ENCODE results near the gene NEK6.

NEK6 gene

DNA sequence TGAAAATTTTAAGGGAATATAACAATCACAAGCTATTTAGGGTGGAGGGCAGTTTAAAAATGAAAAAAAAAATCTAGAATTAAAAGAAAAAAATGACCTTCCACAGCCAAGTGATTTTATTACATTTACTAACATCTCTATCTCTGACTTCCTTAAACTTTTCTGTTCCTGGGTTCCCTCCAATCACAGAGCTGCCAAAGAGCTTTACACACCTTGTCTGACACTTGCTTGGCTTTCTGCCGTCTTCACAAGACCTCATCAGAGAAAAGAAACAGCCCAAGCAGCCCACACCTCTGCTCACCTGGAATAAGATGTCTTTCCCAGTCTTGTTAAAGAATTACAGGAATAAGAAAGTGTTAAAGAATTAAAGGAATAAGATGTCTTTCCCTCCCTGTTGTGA is 118.6 kb downstream of the NEK6 start:
- Mint-ChIP-seq H3K4me3 (no peak overlapping the region), H3K9me3 (no peaks in the 10 kb centered on the region), H3K4me1 (peaks cover 7 to 26% of the 10 kb centered on the region in 2 donors), H3K27me3 (no peaks in the 10 kb centered on the region), H3K27ac (no peak overlapping the region), H3K36me3 (peaks cover 35 to 58% of the 10 kb centered on the region in 2 donors)
- ATAC-seq (replicated peaks) (no peak), DNase-seq (no peak)

DNA sequence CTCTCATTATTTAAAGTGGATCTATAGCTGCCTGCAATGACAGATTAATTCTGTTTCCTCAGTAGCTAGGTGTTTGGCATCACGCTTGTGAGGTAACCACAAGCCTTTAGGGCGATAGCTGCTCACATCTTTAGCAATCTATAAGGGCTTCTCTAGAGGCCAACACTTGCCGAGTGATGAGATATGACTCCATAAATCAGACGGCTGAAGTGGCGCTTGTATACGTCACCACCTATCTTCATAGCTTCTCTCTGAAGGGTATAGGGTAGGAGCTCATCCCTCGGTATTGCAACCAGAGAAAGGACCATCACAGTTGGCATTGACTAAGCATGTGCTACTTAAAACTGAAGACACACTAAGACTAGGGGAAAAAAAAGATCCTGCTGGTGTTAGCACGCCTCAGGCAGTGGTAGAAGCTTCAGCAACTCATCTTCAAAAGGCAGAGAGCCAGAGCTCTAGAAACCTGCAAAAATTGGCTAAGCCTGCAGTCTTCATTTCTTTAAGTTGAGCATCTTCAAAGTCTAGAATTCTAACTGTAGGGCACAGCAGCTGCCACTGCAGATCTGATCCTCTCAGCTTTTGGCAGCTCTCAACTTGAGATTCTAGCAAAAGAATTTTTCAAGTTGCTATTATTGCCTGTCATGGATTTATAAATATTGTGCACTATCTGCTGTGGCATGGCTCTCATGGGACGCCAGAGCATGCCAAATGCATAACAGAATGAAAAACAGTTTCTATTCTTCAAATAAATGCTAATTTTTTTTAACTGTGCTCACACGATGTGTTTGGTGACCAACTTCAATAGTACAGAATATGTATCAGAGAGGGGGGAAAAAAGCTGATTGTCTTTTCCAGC is 120.0 kb downstream of the NEK6 start:
- no peak overlapping the region for H3K27ac Mint-ChIP-seq
- H3K4me1 Mint-ChIP-seq = peaks cover 3 to 13% of the 10 kb centered on the region in 2 donors
- H3K9me3 Mint-ChIP-seq = no peaks in the 10 kb centered on the region
- H3K27me3 Mint-ChIP-seq = no peaks in the 10 kb centered on the region
- no peak for DNase-seq
- no peak overlapping the region for H3K4me3 Mint-ChIP-seq
- H3K36me3 Mint-ChIP-seq = peaks cover 31 to 52% of the 10 kb centered on the region in 2 donors
- no peak for ATAC-seq (replicated peaks)

DNA sequence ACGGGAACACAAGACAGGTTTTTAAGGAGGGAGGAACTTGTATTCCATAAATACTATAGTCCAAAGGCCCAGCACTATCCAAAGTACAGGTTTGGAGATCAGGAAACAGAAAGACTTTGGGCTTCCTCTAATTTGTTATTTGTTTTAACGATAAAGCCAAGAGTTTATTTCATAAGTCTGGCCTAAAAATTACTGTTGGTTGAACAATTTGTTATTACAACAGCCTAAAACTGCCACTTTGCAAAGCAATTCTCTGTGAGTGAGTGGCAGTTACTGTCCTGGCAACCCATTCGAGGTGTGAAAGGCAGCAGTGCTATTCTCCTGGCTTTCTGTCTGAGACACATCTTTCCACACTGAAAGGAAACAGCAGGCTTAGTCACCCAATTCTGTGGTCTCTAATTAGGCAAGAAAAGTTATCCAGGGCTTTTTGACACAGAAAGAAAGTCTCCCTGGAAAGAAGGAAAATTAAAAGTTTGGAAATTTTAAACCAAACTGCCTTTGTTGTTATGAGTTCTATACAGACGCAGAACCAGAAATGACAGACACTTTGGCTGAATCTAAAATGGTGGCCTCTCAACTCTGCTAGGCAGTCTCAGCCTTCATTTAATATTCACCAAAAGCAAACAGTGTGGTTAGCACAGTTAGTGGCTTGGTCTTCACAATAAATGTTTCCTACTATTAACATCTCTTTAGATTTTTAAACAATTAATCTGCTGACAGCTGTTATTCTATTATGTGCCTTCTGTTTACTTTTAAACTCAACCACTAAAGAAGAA is 123.6 kb downstream of the NEK6 start:
- no peak overlapping the region for H3K27ac Mint-ChIP-seq
- ATAC-seq (replicated peaks) (no peak), DNase-seq (no peak)
- no peaks in the 10 kb centered on the region for H3K9me3 Mint-ChIP-seq
- peaks cover 27 to 45% of the 10 kb centered on the region in 2 donors for H3K36me3 Mint-ChIP-seq
- no peaks in the 10 kb centered on the region for H3K27me3 Mint-ChIP-seq
- peaks cover 0 to 1% of the 10 kb centered on the region in 2 donors for H3K4me1 Mint-ChIP-seq
- H3K4me3 Mint-ChIP-seq = no peak overlapping the region

DNA sequence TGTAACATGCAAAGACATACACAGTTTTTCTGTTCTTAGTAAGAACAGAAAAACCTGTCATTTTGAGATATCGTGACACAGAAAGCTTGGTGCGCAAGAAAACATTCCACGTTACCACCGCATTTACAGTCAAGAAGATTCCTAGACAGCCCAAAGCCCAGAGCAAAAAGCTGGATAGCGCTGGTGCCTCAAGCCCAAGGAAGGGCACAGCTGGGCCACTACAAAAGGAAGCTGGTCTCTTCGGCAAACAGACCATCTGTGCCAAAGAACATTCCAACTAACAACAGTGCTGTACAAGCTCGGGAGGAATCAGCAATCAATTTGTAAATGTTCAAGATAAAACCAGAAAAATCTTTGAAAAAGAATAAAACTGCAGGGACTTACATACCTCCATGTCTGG is 126.5 kb downstream of the NEK6 start:
- H3K9me3 Mint-ChIP-seq = no peaks in the 10 kb centered on the region
- DNase-seq = no peak
- ATAC-seq (replicated peaks) = no peak
- H3K27me3 Mint-ChIP-seq = no peaks in the 10 kb centered on the region
- H3K4me1 Mint-ChIP-seq = peaks cover 8 to 24% of the 10 kb centered on the region in 2 donors
- H3K36me3 Mint-ChIP-seq = peaks cover 21 to 26% of the 10 kb centered on the region in 2 donors
- H3K4me3 Mint-ChIP-seq = no peak overlapping the region
- no peak overlapping the region for H3K27ac Mint-ChIP-seq

DNA sequence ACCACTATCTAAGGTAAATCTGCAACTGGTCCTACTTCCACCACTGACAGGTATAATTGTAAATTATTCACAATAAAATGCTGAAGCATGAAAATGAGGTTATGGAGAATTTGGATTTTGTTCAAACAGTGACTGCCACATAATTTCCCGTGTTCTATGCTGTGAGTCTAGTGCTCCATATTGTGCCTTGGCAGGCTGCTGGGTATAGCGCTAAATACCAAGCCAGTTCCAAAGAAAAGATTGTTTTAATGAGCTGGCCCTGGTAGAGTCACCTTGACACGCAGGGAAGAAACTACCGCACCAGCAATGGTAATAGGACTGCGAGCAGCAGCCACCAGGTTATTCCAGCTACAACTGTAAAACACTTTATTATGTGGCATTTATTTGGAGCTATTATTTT is 127.1 kb downstream of the NEK6 start:
- no peak overlapping the region for H3K4me3 Mint-ChIP-seq
- DNase-seq = no peak

DNA sequence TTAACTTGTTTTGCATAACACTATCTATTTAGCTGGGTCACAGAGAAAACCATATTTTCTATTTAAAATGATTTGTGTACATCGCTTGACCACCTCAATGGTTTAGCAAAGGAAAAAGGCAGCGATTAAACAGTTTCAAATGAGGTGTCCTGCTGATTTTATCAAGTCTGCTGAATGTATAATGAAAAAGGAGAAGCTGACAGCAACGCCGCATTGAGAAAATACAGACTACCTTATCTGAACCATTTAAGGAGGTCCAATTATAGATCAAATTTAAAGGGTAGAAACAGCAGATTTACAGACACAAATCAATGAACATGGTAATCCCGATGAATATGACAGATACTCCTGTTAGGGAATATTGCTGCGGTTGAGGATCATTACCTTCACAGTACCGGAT is 127.9 kb downstream of the NEK6 start:
- Mint-ChIP-seq H3K9me3 (no peaks in the 10 kb centered on the region), H3K4me3 (no peak overlapping the region), H3K36me3 (peaks cover 15 to 16% of the 10 kb centered on the region in 2 donors), H3K4me1 (peaks cover 15 to 35% of the 10 kb centered on the region in 2 donors), H3K27ac (no peak overlapping the region), H3K27me3 (no peaks in the 10 kb centered on the region)
- DNase-seq = no peak
- ATAC-seq (replicated peaks) = no peak

More for the DNA sequence above, 127.1 kb downstream of the NEK6 start:
- no peak overlapping the region for H3K27ac Mint-ChIP-seq
- no peaks in the 10 kb centered on the region for H3K27me3 Mint-ChIP-seq
- H3K4me1 Mint-ChIP-seq = peaks cover 13 to 30% of the 10 kb centered on the region in 2 donors
- no peak for ATAC-seq (replicated peaks)
- H3K9me3 Mint-ChIP-seq = no peaks in the 10 kb centered on the region
- peaks cover 20 to 21% of the 10 kb centered on the region in 2 donors for H3K36me3 Mint-ChIP-seq

DNA sequence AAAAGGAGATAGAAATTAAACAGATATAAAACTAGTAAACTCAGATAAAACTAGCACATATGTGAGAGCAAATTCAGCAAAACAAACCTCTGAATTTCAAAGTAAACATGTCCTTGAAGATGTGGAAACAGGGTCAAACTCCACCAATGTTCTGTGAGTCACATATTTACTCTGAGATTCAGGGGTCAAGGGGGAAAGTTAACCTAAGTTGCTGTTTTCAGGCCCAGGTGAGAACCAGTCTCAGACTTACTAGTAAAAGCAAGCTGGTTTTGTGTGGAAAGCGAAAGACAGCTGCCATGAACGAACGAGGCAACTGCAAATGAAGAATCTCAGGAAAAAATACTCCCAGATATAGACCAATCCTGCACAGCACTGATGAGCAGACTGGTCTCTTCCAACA is 128.5 kb downstream of the NEK6 start:
- DNase-seq = no peak
- no peak for ATAC-seq (replicated peaks)
- Mint-ChIP-seq H3K4me3 (no peak overlapping the region), H3K9me3 (no peaks in the 10 kb centered on the region), H3K36me3 (peaks cover 15 to 21% of the 10 kb centered on the region in 2 donors), H3K27ac (no peak overlapping the region), H3K27me3 (no peaks in the 10 kb centered on the region), H3K4me1 (peaks cover 19 to 40% of the 10 kb centered on the region in 2 donors)

DNA sequence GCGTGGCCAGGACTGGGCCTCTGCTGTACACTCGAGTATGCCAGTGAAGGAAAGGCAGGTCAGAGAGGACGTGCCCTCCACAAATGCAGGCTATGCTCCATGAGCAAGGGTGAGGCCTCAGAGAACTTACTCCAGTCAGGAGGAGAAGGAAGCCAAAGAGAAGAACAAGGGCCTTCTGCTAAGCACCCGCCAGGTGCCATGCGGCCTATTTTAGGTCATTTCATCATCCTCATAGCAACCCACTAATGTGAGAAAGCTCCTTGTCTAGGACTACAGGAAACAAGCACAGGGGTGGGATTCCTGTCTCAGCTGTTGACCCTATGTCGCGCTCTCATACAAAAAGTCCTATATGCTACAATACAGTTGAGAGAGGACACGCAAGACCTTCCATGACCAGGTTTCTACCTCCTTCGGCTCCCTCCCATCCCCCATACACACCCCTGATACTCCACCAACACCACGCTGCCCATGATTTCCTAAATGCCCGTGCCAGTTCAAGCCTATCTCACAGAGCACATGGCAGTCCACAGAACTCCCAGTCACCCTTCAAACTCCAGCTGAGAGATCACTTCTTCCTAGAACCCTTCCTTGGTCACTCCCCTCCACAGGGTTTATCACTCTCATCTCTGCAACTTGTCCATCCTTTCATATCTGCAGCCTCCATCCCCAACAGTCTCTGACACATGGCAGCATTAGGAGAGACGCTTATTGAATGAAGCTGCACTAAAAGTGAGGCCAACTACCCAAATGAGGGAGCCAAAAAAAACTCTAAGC is 130.7 kb downstream of the NEK6 start:
- peak overlapping the region; percentile 4 for H3K27ac Mint-ChIP-seq
- H3K36me3 Mint-ChIP-seq = peaks cover 10 to 24% of the 10 kb centered on the region in 2 donors
- no peak for DNase-seq
- no peak for ATAC-seq (replicated peaks)
- H3K4me1 Mint-ChIP-seq = peaks cover 19 to 46% of the 10 kb centered on the region in 2 donors
- H3K9me3 Mint-ChIP-seq = no peaks in the 10 kb centered on the region
- H3K4me3 Mint-ChIP-seq = no peak overlapping the region
- no peaks in the 10 kb centered on the region for H3K27me3 Mint-ChIP-seq

DNA sequence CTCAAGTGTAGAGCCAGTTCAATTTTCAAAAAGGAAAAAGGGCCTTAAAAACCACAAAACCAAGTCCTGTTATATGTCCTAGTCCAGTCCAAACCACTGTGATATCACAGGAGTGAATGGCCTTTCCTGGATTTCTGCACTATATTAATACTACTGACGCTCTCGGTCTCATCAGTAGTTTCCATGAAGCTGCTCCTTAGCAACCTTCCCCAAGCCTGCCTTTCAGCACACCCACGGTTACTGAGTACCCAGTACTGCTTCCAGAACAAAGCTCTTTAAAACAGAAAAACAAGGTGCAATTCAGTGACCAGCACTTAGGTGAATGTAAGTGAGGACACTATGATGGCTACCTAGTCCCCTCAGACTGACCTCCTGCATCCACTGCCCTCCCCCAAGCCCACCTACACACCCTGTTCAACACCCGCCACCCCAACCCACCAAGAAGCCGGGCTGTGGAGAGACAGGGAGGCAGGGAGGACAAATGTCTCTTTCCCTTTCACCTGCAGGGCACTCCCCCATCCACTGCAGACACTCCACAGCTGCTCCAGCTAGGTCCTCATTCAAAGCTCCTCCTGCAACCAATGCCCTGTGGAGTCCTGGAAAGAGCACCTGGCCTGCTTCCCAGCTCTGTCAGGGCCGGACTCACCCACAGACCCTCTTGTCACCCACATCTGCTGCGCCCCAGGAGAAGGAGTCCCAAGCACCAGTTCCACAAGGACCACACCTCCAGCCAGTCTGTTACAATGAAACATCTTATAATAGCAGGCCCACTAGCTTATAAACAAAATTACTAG is 131.6 kb downstream of the NEK6 start:
- H3K9me3 Mint-ChIP-seq = no peaks in the 10 kb centered on the region
- ATAC-seq (replicated peaks) = no peak
- no peak for DNase-seq
- no peaks in the 10 kb centered on the region for H3K27me3 Mint-ChIP-seq
- peak overlapping the region; percentile 2 for H3K27ac Mint-ChIP-seq
- H3K36me3 Mint-ChIP-seq = peaks cover 10 to 20% of the 10 kb centered on the region in 2 donors
- no peak overlapping the region for H3K4me3 Mint-ChIP-seq
- peaks cover 24 to 46% of the 10 kb centered on the region in 2 donors for H3K4me1 Mint-ChIP-seq

DNA sequence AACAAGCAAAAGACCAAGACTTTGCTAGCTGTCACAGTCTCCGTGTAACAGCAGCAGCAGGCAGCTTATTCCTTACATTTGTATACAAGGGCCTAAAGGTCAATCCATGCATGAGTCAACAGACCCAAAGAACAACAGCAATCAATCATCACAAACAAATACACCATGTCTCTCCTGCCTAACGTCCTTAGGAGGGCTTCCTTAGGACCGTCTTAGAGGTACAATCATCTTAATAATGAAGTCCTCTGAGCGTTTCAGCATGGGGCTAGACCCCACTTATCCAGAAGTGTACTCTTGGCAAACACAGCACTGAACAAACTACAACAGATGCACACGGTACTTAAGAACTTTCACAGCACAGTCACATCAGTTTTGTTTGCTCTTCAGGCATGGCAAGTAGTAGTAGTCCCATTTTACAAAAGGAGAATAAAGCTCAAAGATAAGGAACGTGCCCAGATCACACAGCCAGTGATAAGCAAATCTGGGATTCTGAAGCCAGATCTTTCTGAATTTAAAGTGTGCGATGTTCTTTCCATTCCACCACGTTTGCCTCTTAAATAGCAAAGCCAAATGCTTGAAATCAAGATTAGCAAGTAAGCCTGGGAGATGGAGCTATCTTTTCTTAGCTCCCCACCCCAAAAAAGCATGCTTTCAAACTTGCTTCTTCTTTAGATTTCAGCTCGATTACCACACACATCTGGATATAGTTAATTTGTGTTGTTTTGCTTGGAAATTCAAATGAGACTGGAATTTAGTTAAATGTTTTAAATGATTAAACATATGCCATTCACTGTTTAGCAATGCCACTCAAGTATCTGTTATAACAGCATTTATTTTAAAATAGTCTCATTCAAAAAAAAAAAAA is 133.3 kb downstream of the NEK6 start:
- Mint-ChIP-seq H3K9me3 (no peaks in the 10 kb centered on the region), H3K36me3 (peaks cover 14 to 23% of the 10 kb centered on the region in 2 donors), H3K4me1 (peaks cover 24 to 51% of the 10 kb centered on the region in 2 donors), H3K27me3 (no peaks in the 10 kb centered on the region), H3K27ac (no peak overlapping the region), H3K4me3 (no peak overlapping the region)
- no peak for ATAC-seq (replicated peaks)
- no peak for DNase-seq

DNA sequence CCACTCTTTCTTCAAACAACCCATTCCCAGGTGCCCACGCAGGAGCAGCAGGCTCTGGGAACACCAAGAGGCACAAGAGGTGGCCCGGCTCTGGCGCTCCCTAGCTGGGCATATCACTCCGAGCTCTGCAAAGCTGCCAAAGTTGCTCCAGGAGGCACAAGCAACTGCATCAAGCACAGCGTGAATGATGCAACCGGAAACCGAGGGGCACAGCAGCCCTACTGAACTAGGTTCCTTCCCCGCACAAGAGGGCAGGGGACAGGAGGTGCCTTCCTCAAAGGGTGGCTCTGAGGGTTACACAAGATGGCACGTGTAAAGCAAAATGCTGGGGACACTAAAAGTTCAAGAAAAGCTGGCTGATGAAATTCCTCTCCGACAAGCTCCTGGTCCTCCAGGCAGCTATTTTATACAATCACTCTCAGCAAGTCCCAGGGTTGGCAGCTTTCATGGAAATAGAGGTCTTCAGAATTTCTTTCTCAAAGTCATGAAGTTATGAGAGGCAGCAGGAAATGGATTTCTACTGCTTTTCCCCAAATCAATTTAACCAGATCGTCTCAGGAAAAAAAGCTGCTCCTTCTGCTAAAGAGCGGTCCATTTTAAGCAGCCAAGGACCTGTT is 134.6 kb downstream of the NEK6 start:
- ATAC-seq (replicated peaks) (no peak), DNase-seq (no peak)
- Mint-ChIP-seq H3K27ac (no peak overlapping the region), H3K9me3 (no peaks in the 10 kb centered on the region), H3K36me3 (peaks cover 15 to 26% of the 10 kb centered on the region in 2 donors), H3K4me1 (peaks cover 26 to 46% of the 10 kb centered on the region in 2 donors), H3K4me3 (no peak overlapping the region), H3K27me3 (no peaks in the 10 kb centered on the region)

DNA sequence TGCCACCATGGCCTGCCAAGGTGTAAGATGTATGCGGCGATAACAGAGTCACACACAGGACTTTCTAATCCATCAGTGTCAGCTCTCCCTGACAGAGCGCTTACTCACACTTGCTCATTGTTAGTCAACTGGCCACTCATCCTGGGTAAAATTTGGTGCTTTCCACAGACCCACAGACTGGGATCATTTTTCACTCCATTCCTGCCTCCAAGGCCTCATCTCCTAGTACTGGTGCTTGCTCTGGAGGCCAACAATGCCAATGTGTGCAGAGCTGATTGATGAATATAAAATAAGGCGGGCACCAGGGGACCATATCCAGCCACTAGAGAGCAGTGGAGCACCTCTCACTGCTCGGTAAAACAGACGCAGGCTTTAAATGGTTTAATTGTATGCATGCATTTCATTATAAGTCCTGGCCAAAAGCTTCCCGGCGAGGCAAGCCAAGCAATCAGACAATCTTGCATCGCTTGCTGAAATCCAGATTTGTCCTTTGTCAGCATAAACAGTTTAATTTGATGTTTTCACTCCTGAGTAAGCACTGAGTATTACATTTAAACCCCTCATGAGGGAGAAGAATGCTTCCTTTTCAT is 135.2 kb downstream of the NEK6 start:
- no peak for ATAC-seq (replicated peaks)

More for the DNA sequence above, 135.2 kb downstream of the NEK6 start:
- H3K9me3 Mint-ChIP-seq = no peaks in the 10 kb centered on the region
- peaks cover 26 to 40% of the 10 kb centered on the region in 2 donors for H3K4me1 Mint-ChIP-seq
- no peaks in the 10 kb centered on the region for H3K27me3 Mint-ChIP-seq
- H3K27ac Mint-ChIP-seq = no peak overlapping the region
- H3K36me3 Mint-ChIP-seq = peaks cover 15 to 27% of the 10 kb centered on the region in 2 donors
- DNase-seq = no peak
- H3K4me3 Mint-ChIP-seq = no peak overlapping the region

All from stimulated activated naive B cell treated with anti-CD40 and anti-IgM and Interleukin-4, amounts not matched to agents 10 μg/mL and 1 μg/mL and 100 μg/mL, for 72 hours (primary cell).